Measurements from ENCODE around the gene ADH5.

DNA sequence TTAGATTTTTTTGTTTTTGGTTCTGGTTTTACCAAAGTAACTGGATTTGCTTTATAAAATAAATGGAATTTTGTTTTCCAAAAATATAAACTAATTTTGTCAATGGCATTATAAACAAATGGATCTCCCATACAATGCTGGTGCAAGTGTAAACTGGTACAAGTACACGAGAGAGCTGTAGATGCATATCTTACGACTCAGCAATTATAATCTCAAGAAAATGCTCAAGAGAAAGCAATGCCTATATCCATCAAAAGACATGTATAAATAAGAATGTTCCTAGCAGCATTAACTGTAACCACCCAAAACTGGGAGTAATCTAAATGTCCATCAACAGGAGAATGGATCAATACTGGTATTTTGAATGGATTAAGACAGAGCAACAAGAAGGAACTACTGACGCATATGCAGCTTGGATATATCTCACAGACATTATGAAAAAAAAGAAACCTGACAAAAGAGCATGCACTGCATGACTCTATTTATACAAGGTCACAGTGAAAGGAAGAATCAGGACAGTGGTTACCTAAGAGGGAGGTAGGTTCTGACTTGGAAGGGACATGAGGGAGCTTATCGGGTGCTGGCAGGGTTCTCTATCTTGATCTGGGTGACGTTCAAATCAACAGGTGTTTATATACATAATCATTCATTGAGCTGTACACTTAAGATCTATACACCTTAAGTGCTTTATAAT, 9.5 kb downstream of the ADH5 start:
- no peak for TF ChIP-seq POLR2A (IDR thresholded peaks at IDR 0.05; ENCODE audit: extremely low read depth, insufficient read length)
- TF ChIP-seq, protein P1, sequence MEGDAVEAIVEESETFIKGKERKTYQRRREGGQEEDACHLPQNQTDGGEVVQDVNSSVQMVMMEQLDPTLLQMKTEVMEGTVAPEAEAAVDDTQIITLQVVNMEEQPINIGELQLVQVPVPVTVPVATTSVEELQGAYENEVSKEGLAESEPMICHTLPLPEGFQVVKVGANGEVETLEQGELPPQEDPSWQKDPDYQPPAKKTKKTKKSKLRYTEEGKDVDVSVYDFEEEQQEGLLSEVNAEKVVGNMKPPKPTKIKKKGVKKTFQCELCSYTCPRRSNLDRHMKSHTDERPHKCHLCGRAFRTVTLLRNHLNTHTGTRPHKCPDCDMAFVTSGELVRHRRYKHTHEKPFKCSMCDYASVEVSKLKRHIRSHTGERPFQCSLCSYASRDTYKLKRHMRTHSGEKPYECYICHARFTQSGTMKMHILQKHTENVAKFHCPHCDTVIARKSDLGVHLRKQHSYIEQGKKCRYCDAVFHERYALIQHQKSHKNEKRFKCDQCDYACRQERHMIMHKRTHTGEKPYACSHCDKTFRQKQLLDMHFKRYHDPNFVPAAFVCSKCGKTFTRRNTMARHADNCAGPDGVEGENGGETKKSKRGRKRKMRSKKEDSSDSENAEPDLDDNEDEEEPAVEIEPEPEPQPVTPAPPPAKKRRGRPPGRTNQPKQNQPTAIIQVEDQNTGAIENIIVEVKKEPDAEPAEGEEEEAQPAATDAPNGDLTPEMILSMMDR (IDR thresholded peaks at IDR 0.05; ENCODE audit: low read depth, low read length), result no peak
- TF ChIP-seq, protein P2, sequence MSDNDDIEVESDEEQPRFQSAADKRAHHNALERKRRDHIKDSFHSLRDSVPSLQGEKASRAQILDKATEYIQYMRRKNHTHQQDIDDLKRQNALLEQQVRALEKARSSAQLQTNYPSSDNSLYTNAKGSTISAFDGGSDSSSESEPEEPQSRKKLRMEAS (IDR thresholded peaks at IDR 0.05; ENCODE audit: low read depth, low read length), result no peak
- no peak for TF ChIP-seq MYC (IDR thresholded peaks at IDR 0.05; ENCODE audit: low read depth, low read length)

All from NB4 (cell line).